H1 (cell line): ENCODE measurements around the gene BMPR1A. TPM values are rescaled to one million over a fixed set of nuclear protein-coding genes. Genes with fewer than 3 reads are reported as not detected.

Source experiments
- CTCF ChIA-PET: fragments of 300-600 bp; sonication (Branson Sonifier 250); formaldehyde crosslinking; loops from one replicate; lab custom pipeline; 2021; ENCODE audit not compliant: partially characterized antibody; lab: Charles Lee
- POLR2A ChIA-PET: fragments of 300-600 bp; sonication (Branson Sonifier 250); formaldehyde crosslinking; loops from one replicate; lab custom pipeline; 2021; ENCODE audit warnings: inconsistent platforms; ENCODE audit not compliant: partially characterized antibody; lab: Charles Lee
- DNase-seq, 2 experiments: peaks; one replicate each; pipeline versions ENCODE4 v3.0.0 to v3.0.0-alpha.2; 2010 to 2022; ENCODE audit warnings: low spot score in 2 of 2, low read depth in 1 of 2, mixed read lengths in 1 of 2
- FAIRE-seq: peaks from 2 replicates; lab custom pipeline; 2011; peaks lifted over from hg19 to GRCh38; lab: Jason Lieb, UNC
- H2AFZ ChIP-seq: 2 replicates; pipeline ENCODE4 v1.8.1; 2012; ENCODE audit warnings: low read length, inconsistent platforms
- H2AK5ac ChIP-seq: 2 replicates; pipeline ENCODE4 v1.6.1; 2013; ENCODE audit warnings: low read depth, low read length
- H2BK120ac ChIP-seq: replicated peaks from 2 replicates; pipeline ENCODE3; 2013; ENCODE audit warnings: low read depth, low read length, inconsistent platforms
- H2BK12ac ChIP-seq: 2 replicates; pipeline ENCODE4 v1.6.1; 2013; ENCODE audit warnings: low read depth, low read length
- H2BK15ac ChIP-seq: 2 replicates; pipeline ENCODE4 v1.6.1; 2013; ENCODE audit warnings: low read length
- H2BK20ac ChIP-seq: 2 replicates; pipeline ENCODE4 v1.6.1; 2013; ENCODE audit warnings: low read length
- H2BK5ac ChIP-seq: 2 replicates; pipeline ENCODE4 v1.6.1; 2013; ENCODE audit warnings: low read depth, low read length
- H3K14ac ChIP-seq: 2 replicates; pipeline ENCODE4 v1.6.1; 2013; ENCODE audit warnings: inconsistent platforms; ENCODE audit not compliant: insufficient read length
- H3K18ac ChIP-seq: 2 replicates; pipeline ENCODE4 v1.6.1; 2013; ENCODE audit warnings: low read length; ENCODE audit errors: extremely low read depth
- H3K23ac ChIP-seq: 2 replicates; pipeline ENCODE4 v1.6.1; 2013; ENCODE audit warnings: inconsistent platforms; ENCODE audit not compliant: insufficient read length
- H3K23me2 ChIP-seq: 2 replicates; pipeline ENCODE4 v1.6.1; 2013; ENCODE audit warnings: low read depth, low read length
- H3K27ac ChIP-seq: 2 replicates; pipeline ENCODE4 v1.6.1; 2011; ENCODE audit warnings: low read depth, low read length, inconsistent platforms
- H3K27me3 ChIP-seq, 4 experiments: replicated peaks in 1 of 4; 1 replicate in 1 of 4; 2 replicates in 3 of 4; pipeline versions ENCODE4 v1.6.1 to v1.8.1; 2011 to 2013; ENCODE audit warnings: low read length in 3 of 4, mild to moderate bottlenecking in 3 of 4, inconsistent platforms in 2 of 4, mixed read lengths in 2 of 4, moderate library complexity in 1 of 4; ENCODE audit not compliant: control insufficient read depth in 3 of 4, insufficient read depth in 3 of 4; ENCODE audit errors: extremely low read depth in 1 of 4
- H3K36me3 ChIP-seq, 4 experiments: 2 replicates each; pipeline versions ENCODE4 v1.6.1 to v1.8.1; 2011 to 2013; ENCODE audit warnings: mild to moderate bottlenecking in 4 of 4, low read length in 3 of 4, moderate library complexity in 2 of 4, control low read depth in 1 of 4, inconsistent platforms in 1 of 4; ENCODE audit not compliant: insufficient read depth in 4 of 4, control insufficient read depth in 2 of 4
- H3K4ac ChIP-seq: replicated peaks from 2 replicates; pipeline ENCODE3; 2013; ENCODE audit warnings: low read length, low read depth, mixed read lengths, inconsistent platforms; ENCODE audit not compliant: insufficient read length
- H3K4me1 ChIP-seq, 4 experiments: replicated peaks in 1 of 4; 1 replicate in 1 of 4; 2 replicates in 3 of 4; pipeline versions ENCODE4 v1.6.1 to v1.8.1; 2011 to 2013; ENCODE audit warnings: low read length in 3 of 4, inconsistent platforms in 2 of 4, mixed read lengths in 1 of 4; ENCODE audit not compliant: insufficient read depth in 4 of 4, control insufficient read depth in 3 of 4
- H3K4me2 ChIP-seq, 2 experiments: 2 replicates each; pipeline versions ENCODE4 v1.6.1 to v1.8.1; 2011 to 2013; ENCODE audit warnings: low read depth in 2 of 2, low read length in 2 of 2, control low read depth in 1 of 2, inconsistent platforms in 1 of 2, mild to moderate bottlenecking in 1 of 2; ENCODE audit not compliant: insufficient read depth in 1 of 2
- H3K4me3 ChIP-seq, 4 experiments: fragments of 200-600, 300-600 bp in 1 of 4; sonication (generic), shearing (Covaris generic), sonication (Bioruptor Twin) in 1 of 4; 2 replicates each; pipeline versions ENCODE4 v1.5.1 to v1.8.1; 2011 to 2016; ENCODE audit warnings: low read length in 4 of 4, low read depth in 3 of 4, control low read depth in 2 of 4, inconsistent platforms in 2 of 4, mild to moderate bottlenecking in 2 of 4, mixed read lengths in 1 of 4, moderate library complexity in 1 of 4; ENCODE audit not compliant: insufficient read depth in 2 of 4; ENCODE audit errors: extremely low read depth in 1 of 4
- H3K56ac ChIP-seq: replicated peaks from 2 replicates; pipeline ENCODE3; 2013; ENCODE audit warnings: low read depth, mild to moderate bottlenecking, mixed read lengths, low read length, inconsistent platforms; ENCODE audit not compliant: insufficient read length
- H3K79me1 ChIP-seq: 2 replicates; pipeline ENCODE4 v1.6.1; 2013; ENCODE audit warnings: low read depth, low read length, control low read depth
- H3K79me2 ChIP-seq, 2 experiments: 2 replicates each; pipeline versions ENCODE4 v1.6.1 to v1.8.1; 2012 to 2013; ENCODE audit warnings: low read length in 2 of 2, mild to moderate bottlenecking in 2 of 2, inconsistent platforms in 1 of 2; ENCODE audit not compliant: insufficient read depth in 2 of 2, control insufficient read depth in 1 of 2
- H3K9ac ChIP-seq, 4 experiments: replicated peaks in 1 of 4; 1 replicate in 1 of 4; 2 replicates in 3 of 4; pipeline versions ENCODE4 v1.6.1 to v1.8.1; 2011 to 2013; ENCODE audit warnings: low read depth in 3 of 4, low read length in 3 of 4, control low read depth in 2 of 4, mild to moderate bottlenecking in 2 of 4, moderate library complexity in 2 of 4, inconsistent platforms in 1 of 4; ENCODE audit errors: extremely low read depth in 1 of 4
- H3K9me3 ChIP-seq, 2 experiments: 2 replicates each; pipeline versions ENCODE4 v1.6.1 to v1.8.1; 2012 to 2013; ENCODE audit warnings: mild to moderate bottlenecking in 2 of 2, moderate library complexity in 2 of 2, control low read depth in 1 of 2, inconsistent platforms in 1 of 2, low read depth in 1 of 2, low read length in 1 of 2, mixed read lengths in 1 of 2; ENCODE audit not compliant: insufficient read depth in 2 of 2
- H4K20me1 ChIP-seq, 2 experiments: replicated peaks in 1 of 2; 2 replicates each; pipeline versions ENCODE3 to v1.8.1; 2011 to 2013; ENCODE audit warnings: inconsistent platforms in 2 of 2, low read length in 2 of 2, mild to moderate bottlenecking in 1 of 2; ENCODE audit not compliant: insufficient read depth in 2 of 2, control insufficient read depth in 1 of 2
- H4K5ac ChIP-seq: 2 replicates; pipeline ENCODE4 v1.6.1; 2013; ENCODE audit warnings: low read length, low read depth, mixed read lengths, inconsistent platforms; ENCODE audit not compliant: insufficient read length
- H4K8ac ChIP-seq: 2 replicates; pipeline ENCODE4 v1.8.0; 2013; ENCODE audit warnings: mild to moderate bottlenecking, moderate library complexity, low read length, inconsistent platforms; ENCODE audit not compliant: insufficient read depth; ENCODE audit errors: extremely low read depth
- H4K91ac ChIP-seq: replicated peaks from 2 replicates; pipeline ENCODE3; 2013; ENCODE audit warnings: low read length, mixed read lengths, inconsistent platforms; ENCODE audit not compliant: insufficient read length
- ASH2L ChIP-seq: fragments of 200-600, 300-600 bp; sonication (generic); IDR thresholded peaks from one replicate; pipeline ENCODE4 v1.7.1; 2017; ENCODE audit warnings: low read length
- CHD2 ChIP-seq: IDR thresholded peaks from 2 replicates; pipeline ENCODE4 v1.6.1; 2012; ENCODE audit warnings: low read length, improper control_type of control experiment
- EGR1 ChIP-seq: IDR thresholded peaks from 2 replicates; pipeline ENCODE4 v1.6.1; 2011; ENCODE audit warnings: low read depth, low read length, borderline replicate concordance
- FOSL1 ChIP-seq: IDR thresholded peaks from 2 replicates; pipeline ENCODE4 v1.6.1; 2011; ENCODE audit warnings: mild to moderate bottlenecking, low read depth, low read length, moderate library complexity; ENCODE audit not compliant: insufficient read depth
- GABPA ChIP-seq: IDR thresholded peaks from 2 replicates; pipeline ENCODE4 v1.6.1; 2011; ENCODE audit warnings: mild to moderate bottlenecking, low read length, moderate library complexity, borderline replicate concordance; ENCODE audit not compliant: insufficient read depth
- HDAC2 ChIP-seq, 2 experiments: fragments of 300-600 bp in 1 of 2; sonication (generic) in 1 of 2; IDR thresholded peaks; 2 replicates each; pipeline ENCODE4 v1.6.1; 2011 to 2012; ENCODE audit warnings: low read depth in 2 of 2, low read length in 2 of 2, mild to moderate bottlenecking in 2 of 2, moderate library complexity in 2 of 2, borderline replicate concordance in 1 of 2, inconsistent platforms in 1 of 2
- KDM4A ChIP-seq: IDR thresholded peaks from one replicate; pipeline ENCODE4 v1.7.1; 2012; ENCODE audit warnings: low read depth, mild to moderate bottlenecking, moderate library complexity, low read length, inconsistent platforms; ENCODE audit not compliant: severe bottlenecking
- POLR2A ChIP-seq, 2 experiments: IDR thresholded peaks; 1 replicate in 1 of 2; 2 replicates in 1 of 2; pipeline ENCODE4 v1.6.1; 2011; ENCODE audit warnings: low read depth in 2 of 2, low read length in 2 of 2, mild to moderate bottlenecking in 2 of 2; ENCODE audit errors: control extremely low read depth in 1 of 2
- TBP ChIP-seq: IDR thresholded peaks from 2 replicates; pipeline ENCODE4 v1.6.1; 2011; ENCODE audit warnings: low read depth, low read length, improper control_type of control experiment
- WGBS, 2 experiments: shearing (Covaris generic) in 1 of 2; methylation state at CpG; one replicate each; pipeline versions ENCODE4 v1.1.6 to v1.1.7; 2013 to 2015; ENCODE audit warnings: low lambda C conversion rate in 2 of 2, mixed read lengths in 2 of 2, inconsistent platforms in 1 of 2, low coverage in 1 of 2, missing lambda C conversion rate in 1 of 2; ENCODE audit not compliant: insufficient replicate concordance in 2 of 2, insufficient coverage in 1 of 2, insufficient read length in 1 of 2; ENCODE audit errors: extremely low coverage in 1 of 2, missing lambda C conversion rate in 1 of 2; 5-methylcytosine and 5-hydroxymethylcytosine counted together
- polyA plus RNA-seq, 7 experiments: library from polyadenylated mRNA; depleted of rRNA in 3 of 7; stranded (reverse) in 5 of 7; unstranded in 2 of 7; fragments of >200 nt in 5 of 7; fragments of 200-250 nt in 2 of 7; gene quantifications; 1 replicate in 5 of 7; 2 replicates in 1 of 7; 4 replicates in 1 of 7; pipeline versions ENCODE4 v1.2.1 to v1.2.3, GENCODE V29; 2011 to 2013; ENCODE audit warnings: missing spikeins in 2 of 7, mixed read lengths in 2 of 7
- total RNA-seq: library from RNA; stranded (reverse); fragmentation: NEBNext Ultra II Directional; extraction: Animal tissue kit (Norgen Biotek cat#: 25700); gene quantifications from 2 replicates; pipeline ENCODE4 v1.2.1, GENCODE V29; 2021
- TF ChIP-seq, protein P1 (sequence below): IDR thresholded peaks from 2 replicates; pipeline ENCODE4 v1.6.1; 2012; ENCODE audit warnings: inconsistent platforms

BMPR1A gene
- total and polyA plus RNA-seq, 2 of the 8 experiments (the other 6 are each of a cell fraction or from before 2014, with no cell fraction given) = 34.4 to 129 TPM

DNA sequence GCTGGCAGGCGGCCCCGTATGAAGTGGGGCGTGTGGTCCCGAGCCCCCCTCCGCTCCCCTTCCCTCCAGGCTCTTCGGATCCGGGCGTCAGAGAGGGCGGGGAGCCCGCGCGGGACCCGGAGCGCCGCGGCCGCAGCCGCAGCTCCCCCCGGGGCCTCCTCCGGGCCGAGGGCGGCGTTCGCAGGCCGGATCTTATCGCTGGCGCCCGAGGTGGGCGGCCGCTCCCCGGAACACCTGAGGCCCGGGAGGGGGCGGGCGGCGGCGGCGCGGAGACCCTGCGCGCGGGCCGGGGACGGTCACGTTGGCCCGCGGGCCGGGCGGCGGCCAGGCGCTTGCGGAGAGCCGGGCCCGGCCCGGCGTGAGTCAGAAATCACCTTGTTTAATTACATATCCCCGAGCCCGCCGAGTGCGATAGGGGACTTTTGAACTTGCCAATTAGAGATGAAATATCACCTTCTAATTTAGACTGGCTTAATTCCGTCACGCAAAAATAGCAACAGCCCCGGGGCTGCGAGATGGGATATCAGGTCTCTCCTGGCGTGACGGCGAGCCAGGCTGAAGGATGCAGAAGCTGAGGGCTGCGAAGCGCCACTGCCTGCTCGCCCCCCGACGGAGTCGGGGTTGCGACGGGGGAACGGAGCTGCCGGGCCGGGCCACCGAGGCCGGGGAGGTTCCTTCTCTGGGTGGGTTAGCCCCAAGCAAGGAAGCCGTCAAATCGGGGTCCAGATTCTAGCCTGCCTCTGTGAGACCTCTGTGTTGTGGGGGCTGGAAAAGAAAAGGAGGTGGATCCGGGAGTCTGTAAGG lies 44.7 kb upstream of the BMPR1A start:
- H3K27ac ChIP-seq = no peak overlapping the region; the same call in 1 of the 2 replicates
- H3K14ac ChIP-seq = no peak overlapping the region
- no peaks in the 10 kb centered on the region for H3K79me1 ChIP-seq
- H3K56ac ChIP-seq = peak overlapping the region; percentile 63
- H3K27me3 ChIP-seq = no peaks in the 10 kb centered on the region
- H3K4ac ChIP-seq = peak overlapping the region; percentile 5
- WGBS, 2 experiments = 2% methylated on average over 38 of the region's 82 CpGs; no CpG with 5 or more reads in 1 of the 2 experiments
- H2AK5ac ChIP-seq = no peak overlapping the region
- POLR2A ChIA-PET = interaction anchor here (0.7 to 5.7 kb wide), 9 partner anchors 10 to 193 kb away, joined by 3 to 45 read pairs (median 3); partner anchors contain the start of gene BMPR1A
- CTCF ChIA-PET = interaction anchor here (0.7 to 8.8 kb wide), 14 partner anchors 9 to 206 kb away, joined by 3 to 52 read pairs (median 4); no protein-coding TSS in a partner anchor
- H4K5ac ChIP-seq = peak overlapping the region; percentile 70
- H3K4me1 ChIP-seq = peaks cover 3 to 22% (median 12%) of the 10 kb centered on the region in 4 experiments
- no peak overlapping the region for H3K23ac ChIP-seq
- H4K91ac ChIP-seq = peak overlapping the region; percentile 25
- no peak overlapping the region for H2BK120ac ChIP-seq
- peak overlapping the region; percentile 55 for H3K18ac ChIP-seq
- peak overlapping the region; percentile 61; the same call in 1 of the 2 replicates for H2BK15ac ChIP-seq
- H2BK12ac ChIP-seq = no peak overlapping the region
- H2BK20ac ChIP-seq = no peak overlapping the region
- peaks cover 6% of the 10 kb centered on the region; the same call in 1 of the 2 replicates for H3K23me2 ChIP-seq
- H2AFZ ChIP-seq = peak overlapping the region; percentile 80
- DNase-seq (peak in 1 of 2 experiments; percentile 77), FAIRE-seq (no peak)
- H3K9me3 ChIP-seq = no peaks in the 10 kb centered on the region
- no peak overlapping the region for H2BK5ac ChIP-seq
- H3K4me2 ChIP-seq = peak overlapping the region; percentile 90 to 93
- peak overlapping the region; percentile 46 to 67 (median 54) for H3K4me3 ChIP-seq
- H3K9ac ChIP-seq = peak overlapping the region; percentile 9 to 63 (median 27); a peak in 5 of 7 replicates
- no peaks in the 10 kb centered on the region for H3K79me2 ChIP-seq
- peak overlapping the region; percentile 84 for H4K8ac ChIP-seq
- H3K36me3 ChIP-seq = no peaks in the 10 kb centered on the region
- H4K20me1 ChIP-seq = no peaks in the 10 kb centered on the region
- TF ChIP-seq EGR1 = no peak
- TF ChIP-seq FOSL1 = no peak
- 0 out of 3 replicates have a peak, but pooled peaks of 1 of the 2 experiments have one; percentile 10 for TF ChIP-seq POLR2A (IDR thresholded peaks at IDR 0.05; ENCODE audit: control extremely low read depth in 1 of 2, low read depth in 2 of 2, low read length in 2 of 2)
- peak; percentile 73 for TF ChIP-seq ASH2L
- TF ChIP-seq, protein P1, sequence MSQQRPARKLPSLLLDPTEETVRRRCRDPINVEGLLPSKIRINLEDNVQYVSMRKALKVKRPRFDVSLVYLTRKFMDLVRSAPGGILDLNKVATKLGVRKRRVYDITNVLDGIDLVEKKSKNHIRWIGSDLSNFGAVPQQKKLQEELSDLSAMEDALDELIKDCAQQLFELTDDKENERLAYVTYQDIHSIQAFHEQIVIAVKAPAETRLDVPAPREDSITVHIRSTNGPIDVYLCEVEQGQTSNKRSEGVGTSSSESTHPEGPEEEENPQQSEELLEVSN = 0 out of 2 replicates have a peak, but pooled peaks have one; percentile 16
- TF ChIP-seq GABPA = no peak
- TF ChIP-seq TBP = 0 out of 2 replicates have a peak, but pooled peaks have one; percentile 42
- TF ChIP-seq HDAC2 (IDR thresholded peaks at IDR 0.05; ENCODE audit: borderline replicate concordance in 1 of 2, low read depth in 2 of 2, low read length in 2 of 2) = 0 out of 4 replicates have a peak, but pooled peaks of 1 of the 2 experiments have one; percentile 45
- TF ChIP-seq KDM4A = peak; percentile 57
- no peak for TF ChIP-seq CHD2
